Measurements from ENCODE around the gene PTRH1.
A peak's percentile ranks its signal among the peaks of the same experiment; 100 is the strongest.

PTRH1 gene

DNA sequence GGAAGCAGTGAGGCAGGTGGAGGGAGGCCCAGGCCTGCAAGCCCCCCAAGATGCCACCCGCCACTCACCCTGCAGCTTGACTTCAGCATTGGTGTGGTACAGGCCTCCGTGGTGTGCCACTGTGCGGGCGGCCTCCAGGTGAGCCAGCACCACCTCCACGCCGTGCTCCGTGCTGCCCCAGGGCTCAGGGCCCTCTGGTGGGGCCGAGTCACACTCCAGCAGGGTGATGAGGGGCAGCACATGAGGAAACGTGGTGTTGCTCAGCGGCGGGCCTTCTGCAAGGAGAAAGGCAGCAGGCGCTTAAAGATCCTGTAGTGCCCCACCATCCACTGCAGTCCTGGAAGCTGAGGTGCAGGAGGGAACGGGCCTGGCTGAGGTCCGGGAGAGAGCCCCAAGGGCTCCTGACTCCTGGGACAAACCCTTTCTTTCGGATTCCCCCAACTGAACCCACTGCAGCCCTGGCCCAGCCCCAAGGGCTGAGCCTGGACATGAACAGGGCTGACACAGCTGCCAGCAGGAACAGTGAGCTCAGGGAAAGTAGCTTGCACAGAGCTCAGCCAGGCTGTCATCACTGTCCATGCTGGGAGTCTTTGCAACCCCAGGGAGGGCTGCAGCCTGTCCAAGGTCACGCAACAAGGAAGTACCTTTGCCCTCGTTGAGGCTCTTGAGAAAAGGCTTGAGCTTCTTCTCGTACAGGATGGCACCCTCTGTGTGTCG is 24.3 kb upstream of the PTRH1 start:
- no peak for DNase-seq

DNA sequence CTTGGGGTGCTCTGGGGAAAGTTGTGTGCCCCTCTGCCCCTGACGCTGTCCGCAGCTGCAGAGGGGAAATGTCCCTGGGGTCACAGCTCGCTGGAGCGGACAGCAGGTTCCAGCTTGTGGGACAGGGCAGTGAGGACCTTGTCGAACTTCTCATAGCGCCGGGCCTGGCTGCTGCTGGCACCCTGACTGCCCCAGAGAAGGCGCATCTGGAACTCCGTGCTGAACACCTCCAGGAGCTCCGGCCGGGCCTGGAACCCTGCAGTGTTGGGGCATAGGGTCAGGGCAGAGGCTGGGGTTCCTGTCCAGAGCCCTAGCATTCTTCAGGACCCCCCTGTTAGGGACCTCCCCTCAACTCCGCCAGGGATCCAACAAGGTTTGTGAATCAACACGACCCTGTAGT is 23.2 kb upstream of the PTRH1 start:
- DNase-seq, result no peak

DNA sequence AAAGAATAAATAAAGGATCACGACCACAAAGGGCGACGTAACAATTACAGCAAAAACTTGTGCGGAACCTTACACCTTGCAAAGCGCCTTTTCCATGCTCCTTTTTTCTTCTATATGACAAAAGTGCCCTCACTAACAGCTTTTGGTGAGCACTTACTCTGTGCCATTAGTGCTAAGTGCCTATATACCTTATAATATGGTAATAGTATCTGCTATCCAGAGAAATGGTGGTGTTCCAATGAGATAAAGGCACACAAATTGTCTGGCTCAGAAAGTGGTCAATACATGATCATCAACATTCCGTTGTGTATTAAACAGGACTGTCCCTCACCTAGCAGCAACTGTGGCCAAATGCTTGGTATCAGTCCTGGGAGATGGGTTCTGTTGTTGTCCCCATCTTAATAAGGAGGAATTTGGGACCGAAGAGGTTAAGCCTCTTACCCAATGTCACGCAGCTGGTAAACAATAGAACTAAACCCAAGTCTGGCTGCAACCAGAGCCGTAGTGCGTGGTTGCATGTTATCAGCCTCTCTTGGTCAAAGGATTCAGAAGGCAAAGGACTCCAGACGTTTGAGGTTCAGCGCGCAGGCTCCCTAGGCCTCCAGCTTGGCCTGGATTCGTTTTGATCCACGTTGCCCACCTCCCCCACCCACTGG is 20.2 kb upstream of the PTRH1 start:
- DNase-seq, result no peak

DNA sequence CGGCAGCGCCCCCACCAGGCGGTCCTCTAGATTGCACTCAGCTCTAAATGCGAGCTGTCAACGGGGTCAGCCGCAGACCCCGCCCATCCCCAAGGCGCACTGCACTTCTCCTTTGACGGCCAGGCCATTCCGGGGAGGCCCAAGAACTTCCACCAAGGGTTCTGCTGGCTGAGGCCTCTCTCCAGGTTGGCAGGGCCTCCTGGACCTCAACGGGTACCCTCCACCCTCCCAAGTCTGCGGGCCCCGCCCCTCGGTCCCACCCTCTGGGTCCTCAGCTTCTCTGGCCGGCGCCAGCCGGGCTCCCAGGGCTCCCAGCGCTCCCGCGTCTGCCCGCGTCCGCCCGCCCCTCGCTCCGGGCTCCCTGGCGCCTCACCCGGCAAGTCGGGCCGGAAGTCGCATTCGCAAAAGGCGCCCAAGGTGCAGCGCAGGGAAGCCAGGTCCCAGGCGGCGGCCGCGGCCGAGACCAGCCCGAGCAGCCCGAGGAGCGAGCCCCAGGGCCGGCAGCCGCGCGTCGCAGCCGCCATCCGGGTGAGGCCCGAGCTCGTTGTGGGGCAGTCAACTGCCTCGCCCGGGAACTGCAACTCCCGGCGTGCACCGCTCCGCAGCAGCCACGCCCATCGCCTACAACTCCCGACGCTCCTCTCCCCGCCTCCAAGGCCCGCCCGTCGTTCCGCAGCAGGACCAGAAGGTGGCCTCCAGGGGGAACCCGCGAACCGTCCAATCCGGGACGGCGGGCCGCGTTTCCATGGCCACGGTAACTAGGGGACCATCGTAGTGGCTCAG is 19.5 kb upstream of the PTRH1 start, which contains the start of gene TOR2A:
TOR2A (minus strand) TSS at position 548 of the 783 bp plus-strand sequence; CDS start at position 524, 24 bp downstream.
- peak; percentile 99 for DNase-seq

- DNase-seq, result no peak
Observed at GRCh38 chr9:127734247-127734746, 18.8 kb upstream of the PTRH1 start.

DNA sequence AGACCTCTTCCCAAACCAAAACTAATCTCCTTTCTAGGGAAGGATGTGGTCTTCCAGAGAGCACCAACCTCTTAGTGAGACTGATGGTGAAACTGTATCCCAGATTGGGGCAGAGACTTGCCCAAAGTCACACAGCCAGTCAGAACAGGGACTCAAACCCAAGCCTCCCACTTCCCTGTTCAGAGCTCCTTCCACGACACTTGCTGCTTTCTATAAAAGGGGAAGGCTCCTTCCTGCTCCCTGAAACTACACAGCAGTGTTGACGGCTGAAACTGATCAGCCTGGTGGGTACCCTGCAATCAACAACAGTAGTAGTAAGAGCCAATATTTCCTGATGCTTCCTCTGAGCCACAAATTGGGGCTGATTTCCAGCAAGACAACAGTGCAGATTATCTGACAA is 18.2 kb upstream of the PTRH1 start:
- DNase-seq, result no peak

DNA sequence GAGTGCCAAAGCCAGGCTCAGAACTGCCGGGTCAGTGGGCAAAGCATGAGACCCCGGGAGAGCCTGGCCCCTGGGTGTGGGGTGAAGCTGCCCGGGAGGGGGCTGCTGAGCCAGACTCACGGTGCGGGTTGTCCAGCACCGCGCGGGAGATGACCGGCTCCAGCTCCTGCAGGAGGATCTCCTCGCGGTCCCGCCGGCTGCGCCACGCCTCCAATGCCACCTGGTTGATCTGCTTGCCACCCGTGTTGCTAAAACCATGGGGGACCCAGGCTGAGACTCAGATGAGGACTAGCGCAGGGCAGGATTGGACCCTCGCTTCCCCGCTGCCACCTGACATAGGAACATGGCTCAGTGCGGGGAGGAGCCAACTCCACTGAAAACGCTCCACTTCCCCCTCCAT is 17.0 kb upstream of the PTRH1 start:
- no peak for DNase-seq

GRCh38 chr9:127731938-127732337 is 16.5 kb upstream of the PTRH1 start:
- no peak for DNase-seq

GRCh38 chr9:127730799-127731410 is 15.4 kb upstream of the PTRH1 start:
- DNase-seq, result no peak

- no peak for DNase-seq
Observed at GRCh38 chr9:127730262-127730661, 14.8 kb upstream of the PTRH1 start.

GRCh38 chr9:127729522-127730256 is 14.2 kb upstream of the PTRH1 start:
- no peak for DNase-seq

DNA sequence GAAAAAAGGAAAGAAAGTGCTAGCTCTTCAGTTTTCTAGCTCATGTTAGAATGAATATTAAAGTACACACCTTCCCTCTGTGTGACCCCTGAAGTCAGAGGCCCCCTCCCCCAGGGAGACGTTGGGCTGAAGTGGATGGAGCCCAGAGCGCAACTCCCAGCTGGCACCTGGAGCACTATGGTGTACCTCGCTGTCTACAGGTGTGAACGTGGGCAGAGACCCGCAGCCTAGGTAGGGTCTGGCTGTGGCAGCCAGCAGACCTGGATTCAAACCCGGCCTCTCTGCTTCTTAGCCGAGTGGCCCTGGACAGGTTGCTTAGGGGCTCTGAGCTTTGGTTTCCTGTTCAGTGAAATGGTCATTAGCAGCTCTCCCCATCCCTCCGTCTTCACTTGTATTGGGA is 13.3 kb upstream of the PTRH1 start:
- no peak for DNase-seq

DNA sequence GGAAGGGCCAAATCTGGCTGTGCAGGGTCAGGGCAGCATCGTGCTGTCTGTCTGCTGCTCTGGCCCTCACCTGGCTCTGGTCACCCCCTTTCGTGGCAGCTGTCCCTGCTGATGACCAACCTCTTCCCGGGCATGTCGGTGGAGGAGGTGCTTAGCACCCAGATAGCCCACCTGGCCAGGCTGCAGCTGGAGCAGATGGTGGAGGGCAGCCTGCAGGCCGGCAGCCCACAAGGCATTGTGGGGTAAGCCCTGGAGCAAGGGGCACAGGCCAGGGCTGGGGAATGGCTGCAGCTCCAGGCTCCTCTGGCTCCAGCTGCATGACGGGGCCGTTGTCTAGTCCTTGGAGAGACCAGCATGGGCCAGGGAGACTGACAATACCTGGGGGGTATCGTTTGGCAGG is 11.4 kb upstream of the PTRH1 start:
- DNase-seq, result no peak

DNA sequence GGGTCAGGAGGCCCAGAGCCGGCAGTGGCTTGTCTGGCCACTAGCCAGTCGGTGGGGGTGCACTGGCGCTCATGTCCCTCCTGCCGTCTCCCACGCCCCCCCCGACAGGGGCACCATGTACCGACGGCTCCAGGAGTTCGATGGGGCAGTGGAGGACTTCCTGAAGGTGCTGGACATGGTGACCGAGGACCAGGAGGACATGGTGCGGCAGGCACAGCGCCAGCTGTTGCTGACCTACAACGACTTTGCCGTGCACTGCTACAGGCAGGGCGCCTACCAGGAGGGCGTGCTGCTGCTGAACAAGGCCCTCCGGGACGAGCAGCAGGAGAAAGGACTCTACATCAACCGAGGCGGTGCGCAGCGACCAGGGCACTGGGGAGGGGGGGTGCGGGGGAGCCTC is 8.5 kb upstream of the PTRH1 start:
- DNase-seq, result no peak

- DNase-seq, result no peak
Observed at GRCh38 chr9:127723444-127723843, 8.0 kb upstream of the PTRH1 start.

DNA sequence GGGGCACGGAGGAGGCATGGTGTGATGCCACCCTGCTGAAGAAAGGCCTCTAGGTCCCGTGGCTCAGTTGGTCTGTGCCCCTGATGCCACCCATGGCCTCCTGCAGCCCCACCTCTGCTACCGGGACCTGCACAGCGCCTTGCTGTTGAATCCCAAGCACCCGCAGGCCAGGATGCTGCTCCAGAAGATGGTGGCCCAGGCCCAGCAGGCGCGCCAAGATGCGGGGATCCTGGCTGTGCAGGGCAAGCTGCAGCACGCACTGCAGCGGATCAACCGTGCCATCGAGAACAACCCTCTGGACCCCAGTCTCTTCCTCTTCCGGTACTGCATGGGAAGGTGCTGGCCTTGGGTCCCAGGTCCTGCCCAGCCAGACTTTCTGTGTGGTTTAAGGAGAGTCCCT is 7.5 kb upstream of the PTRH1 start:
- DNase-seq, result no peak

DNA sequence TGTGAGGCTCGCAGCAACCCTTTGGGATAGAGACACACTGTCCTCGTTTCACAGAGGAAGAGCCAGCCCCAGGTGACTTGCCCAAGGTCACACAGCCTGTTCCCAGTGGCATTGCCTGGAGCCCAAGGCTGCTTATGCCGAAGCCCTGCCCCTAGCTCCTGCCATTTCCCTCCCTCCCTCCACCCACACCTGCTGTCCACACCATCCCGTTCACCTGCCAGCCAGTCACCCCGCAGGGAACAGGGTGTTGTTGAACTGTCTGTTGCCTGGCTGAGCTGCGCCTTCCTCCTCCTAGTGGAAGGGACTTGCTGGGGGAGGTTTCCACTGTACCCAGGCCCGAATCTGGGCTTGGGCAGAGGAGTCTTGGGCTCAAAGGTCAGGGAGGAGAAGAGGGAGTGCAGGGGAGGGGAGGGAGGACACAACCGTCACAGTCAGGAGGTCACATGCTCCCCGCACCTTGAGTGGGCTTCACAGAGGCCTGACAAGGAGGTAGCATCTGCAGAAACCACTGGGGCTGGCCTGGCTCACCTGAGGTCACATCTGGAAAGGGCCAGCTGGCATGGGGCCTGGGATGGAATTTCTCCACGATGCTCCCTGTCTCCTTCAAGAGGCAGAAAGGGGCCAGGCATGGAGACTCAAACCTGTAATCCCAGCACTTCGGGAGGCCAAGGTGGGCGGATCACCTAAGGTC is 6.7 kb upstream of the PTRH1 start:
- DNase-seq, result no peak

DNA sequence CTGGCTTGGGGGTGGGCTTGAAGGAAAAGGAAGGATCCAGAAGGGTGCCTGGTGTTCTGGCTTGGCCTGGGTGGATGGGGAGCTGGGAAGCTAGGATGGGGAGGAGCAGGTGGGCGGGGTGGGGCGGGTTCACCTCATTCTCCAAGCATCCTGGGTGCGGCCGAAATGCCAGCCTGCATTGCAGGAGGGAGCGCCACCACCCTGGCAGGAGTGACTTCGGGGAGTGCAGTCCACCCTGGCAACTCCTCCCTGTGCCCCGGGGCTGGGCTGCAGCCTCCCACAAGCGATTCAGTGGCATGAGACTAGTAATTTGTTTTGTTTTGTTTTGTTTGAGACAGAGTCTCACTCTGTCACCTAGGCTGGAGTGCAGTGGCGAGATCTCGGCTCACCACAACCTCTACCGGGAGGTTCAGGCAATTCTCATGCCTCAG is 5.9 kb upstream of the PTRH1 start:
- no peak for DNase-seq

- no peak for DNase-seq
Observed at GRCh38 chr9:127720865-127721227, 5.4 kb upstream of the PTRH1 start.

DNA sequence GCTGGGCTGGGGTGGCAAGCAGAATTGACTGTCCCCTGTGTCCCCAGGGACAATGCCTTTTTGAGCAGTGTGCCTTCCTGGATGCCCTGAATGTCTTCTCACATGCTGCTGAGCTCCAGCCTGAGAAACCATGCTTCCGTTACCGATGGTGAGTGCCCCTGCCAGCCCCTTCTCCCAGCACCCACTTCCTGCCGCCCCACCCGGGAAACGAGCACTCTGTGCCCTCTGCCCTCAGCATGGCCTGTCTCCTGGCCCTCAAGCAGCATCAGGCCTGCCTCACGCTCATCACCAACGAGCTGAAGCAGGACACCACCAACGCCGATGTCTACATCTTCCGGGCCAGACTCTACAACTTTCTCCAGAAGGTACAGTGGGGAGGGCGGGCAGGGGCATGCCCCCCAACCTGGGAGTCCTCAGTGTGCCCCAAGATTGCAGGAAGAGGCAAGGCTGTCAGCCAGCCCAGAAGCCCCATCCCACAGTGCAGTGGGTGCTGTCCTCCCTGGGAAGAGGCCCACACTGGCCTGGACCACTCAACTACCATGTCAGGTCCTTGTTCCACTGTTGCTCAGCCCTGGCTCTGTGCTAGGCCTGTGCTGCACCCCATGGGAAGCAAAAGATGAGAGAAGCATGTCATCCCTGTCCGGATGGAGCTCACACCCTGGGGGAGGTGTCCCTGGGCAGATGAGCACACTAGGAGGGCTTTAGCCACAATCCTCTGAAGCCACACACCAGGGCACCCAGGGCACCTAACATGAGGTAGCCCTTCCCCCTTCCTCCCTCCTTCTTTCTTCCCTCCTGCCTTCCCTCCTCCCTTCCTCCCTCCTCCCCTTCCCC is 4.8 kb upstream of the PTRH1 start:
- DNase-seq, result no peak

DNA sequence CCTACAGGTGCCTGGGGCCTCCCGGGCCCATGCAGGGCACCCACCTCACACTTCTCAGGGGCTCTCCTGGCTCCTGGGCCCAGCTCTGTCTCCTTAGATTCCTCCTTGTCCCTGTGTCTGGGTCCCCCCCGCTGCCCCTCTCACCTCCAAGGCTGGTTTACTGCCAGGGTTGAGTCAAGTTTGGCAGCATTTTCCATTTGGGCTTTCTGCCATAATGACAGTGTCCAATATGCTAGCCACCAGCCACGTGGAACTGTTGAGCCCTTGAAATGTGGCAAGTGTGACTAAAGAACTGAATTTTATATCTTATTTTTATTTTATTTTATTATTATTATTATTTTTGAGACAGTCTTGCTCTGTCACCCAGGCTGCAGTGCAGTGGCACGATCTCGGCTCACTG is 2.3 kb upstream of the PTRH1 start:
- no peak for DNase-seq

Data from effector CD4-positive, alpha-beta T cell (primary cell).